GM19468 (cell line): ENCODE results near the gene TNC.

Experiments used
- ATAC-seq: cut with Tn5 transposase; IDR thresholded peaks from one replicate; pipeline ENCODE4 v1.9.1; 2021; ENCODE audit warnings: mild to moderate bottlenecking, moderate library complexity, moderate number of reproducible peaks; ENCODE audit not compliant: unreplicated experiment; ENCODE audit errors: extremely low read depth

The TNC gene

DNA sequence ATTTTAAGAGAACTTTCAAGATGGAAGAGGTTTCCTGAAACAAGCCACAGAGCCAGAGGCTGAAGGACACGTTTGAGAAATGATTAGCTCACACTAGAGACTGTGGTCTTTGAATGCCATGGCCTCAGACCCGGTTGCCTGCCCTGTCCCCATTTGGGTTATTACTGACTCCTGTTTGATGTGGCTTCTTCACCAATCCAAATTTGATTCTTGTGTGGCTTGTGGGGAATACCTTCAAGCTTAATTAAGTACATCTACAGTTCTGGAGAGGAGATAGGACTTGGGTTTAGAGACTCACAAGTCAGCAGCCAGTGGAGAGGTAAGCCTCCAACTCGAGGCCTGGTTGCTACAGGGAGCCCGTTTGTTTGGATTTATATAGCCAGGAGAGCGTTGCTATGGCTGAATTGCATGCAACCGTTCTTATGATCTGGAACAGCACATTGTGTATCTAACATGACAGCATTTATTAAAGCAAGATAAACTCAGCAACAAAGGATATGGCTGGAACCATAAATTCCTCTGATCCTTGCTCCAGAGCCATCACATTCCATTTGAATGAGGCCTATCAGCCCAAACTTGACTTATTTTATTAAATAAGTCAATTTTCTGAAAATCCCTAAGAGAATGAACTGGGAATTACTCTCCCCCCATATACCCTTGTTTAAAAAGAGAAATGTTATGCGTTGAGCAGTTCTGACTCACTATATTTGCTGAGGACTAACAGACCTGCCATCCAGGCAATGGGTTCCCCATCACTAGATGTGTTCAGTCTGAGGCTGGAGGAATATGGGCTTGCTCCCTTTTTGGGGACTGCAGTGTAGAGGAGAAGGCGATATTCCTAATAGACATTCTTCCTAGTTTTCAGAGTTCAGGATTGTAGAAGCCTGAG lies 99.2 kb downstream of the TNC start:
- no peak for ATAC-seq

- ATAC-seq, result no peak
These were observed 101.6 kb downstream of the TNC start for GRCh38 chr9:115016344-115016743.

- no peak for ATAC-seq
These were observed 102.8 kb downstream of the TNC start for GRCh38 chr9:115015018-115015635.

GRCh38 chr9:115014438-115014837 lies 103.5 kb downstream of the TNC start:
- no peak for ATAC-seq

DNA sequence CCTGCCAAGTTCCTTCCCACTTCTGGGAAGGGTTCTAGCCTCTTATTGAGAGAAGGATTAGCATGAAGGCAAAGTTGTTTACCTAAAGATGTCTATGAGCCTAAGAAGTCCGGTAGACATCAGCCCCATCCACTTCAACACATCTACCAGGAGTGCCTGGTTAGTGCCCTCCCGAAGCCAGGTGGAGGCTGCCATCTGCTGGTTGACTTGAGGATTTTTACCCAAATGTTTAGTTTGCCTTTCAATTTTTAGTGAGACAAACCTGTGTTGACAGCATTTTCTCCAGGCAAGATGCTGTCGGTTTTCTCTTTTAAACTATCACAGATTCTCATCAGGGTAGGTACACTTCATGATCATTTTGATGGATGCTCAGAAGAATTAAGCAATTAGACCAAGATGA lies 104.0 kb downstream of the TNC start:
- ATAC-seq, result no peak

DNA sequence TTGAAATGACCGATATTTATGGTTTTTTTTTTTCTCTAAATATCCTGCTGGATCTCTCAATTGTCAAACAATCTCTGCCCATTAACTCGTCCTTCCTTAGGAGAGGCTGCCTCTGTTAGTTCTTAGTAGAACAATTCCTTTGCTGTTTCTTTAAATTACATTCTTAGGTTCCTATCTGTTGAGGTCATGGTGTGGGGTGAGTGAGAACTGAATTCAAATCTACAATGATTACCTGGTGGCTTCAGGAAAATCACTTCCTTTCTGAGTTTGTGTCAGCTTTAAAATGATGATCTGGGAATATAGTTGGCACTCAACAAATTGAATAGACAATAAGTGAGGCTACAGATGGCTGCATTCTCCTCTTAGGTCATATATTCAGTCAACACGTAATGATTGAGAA lies 105.5 kb downstream of the TNC start:
- ATAC-seq, result no peak

DNA sequence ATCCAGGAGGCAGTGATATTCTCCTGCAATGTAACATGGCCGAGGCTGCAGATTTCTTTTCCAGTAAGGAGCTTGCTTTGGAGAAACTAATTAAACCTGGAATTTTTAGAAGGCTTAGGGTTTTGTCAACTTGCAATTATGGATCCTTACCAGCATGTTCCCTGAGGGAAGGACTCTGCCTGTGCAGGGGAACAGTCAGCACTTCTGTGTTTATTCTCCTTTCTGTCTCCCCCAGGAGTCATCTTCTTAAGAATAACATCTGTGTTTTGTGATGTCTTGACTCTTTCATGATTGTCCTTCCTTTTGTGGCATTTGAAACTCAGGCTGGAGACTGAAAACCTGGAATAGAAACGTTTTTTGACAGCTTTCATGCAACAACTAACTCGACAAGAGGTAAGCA lies 107.1 kb downstream of the TNC start:
- no peak for ATAC-seq

- ATAC-seq, result no peak
These were observed 109.3 kb downstream of the TNC start for GRCh38 chr9:115008536-115009270.

DNA sequence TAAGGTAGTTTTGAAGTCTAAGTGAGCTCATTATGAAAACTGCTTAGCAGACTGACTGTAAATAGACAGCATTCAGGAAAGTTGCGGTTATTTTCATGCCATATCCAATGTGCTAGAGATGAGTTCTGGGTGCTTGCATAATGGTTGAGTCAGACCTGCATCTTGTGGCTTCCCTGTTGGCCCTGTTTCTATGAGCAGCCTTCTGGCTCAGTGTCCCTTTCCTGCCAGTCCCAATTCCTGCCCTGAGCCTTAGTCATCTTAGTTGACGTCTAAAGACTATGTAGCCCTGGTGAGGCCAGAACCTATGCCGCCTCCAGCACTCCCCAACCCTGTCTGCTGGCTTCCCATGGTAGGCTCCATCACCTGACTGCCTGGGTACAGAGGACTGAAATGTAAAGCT lies 111.3 kb downstream of the TNC start:
- ATAC-seq, result no peak

GRCh38 chr9:115005322-115005721 lies 112.6 kb downstream of the TNC start:
- ATAC-seq, result no peak

DNA sequence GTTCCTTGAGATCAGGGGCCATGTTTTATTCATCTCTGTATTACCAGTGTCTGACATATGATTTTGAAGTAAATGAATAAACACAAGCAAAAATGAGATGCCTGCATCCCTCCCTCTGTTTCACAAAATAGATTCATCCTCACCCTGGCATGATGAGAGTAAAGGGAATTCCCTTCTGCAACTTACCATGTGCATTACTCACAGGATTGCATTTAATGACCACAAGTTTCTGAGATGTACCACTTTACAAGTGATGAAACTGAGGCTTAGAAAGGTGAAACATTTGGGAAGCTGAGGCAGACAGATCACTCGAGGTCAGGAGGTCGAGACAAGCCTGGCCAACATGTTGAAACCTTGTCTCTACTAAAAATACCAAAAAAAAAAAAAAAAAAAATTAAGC lies 113.4 kb downstream of the TNC start:
- ATAC-seq, result no peak

- ATAC-seq, result no peak
These were observed 115.4 kb downstream of the TNC start for GRCh38 chr9:115002371-115003120.

DNA sequence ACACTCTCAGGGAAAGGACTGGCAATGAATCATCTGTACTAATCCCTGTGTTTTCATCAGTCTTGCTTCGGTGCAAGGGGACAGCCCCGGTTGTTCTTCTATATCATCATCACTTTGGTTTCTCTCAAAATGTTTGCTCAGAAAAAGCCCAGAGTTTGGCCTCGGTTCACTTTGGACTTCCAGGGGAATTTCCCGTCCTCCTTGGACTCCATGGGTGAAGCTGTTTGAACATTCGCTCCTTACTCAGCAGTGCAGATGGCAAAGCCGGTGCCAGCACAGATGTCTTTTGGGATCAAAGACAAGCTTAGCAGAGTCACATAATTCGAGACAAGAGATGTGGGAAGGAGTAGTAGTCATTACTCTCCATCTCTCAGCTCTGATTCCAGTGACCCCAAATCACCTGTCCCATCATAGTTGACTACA lies 117.7 kb downstream of the TNC start:
- ATAC-seq, result no peak

GRCh38 chr9:114998326-114998725 lies 119.6 kb downstream of the TNC start:
- ATAC-seq, result no peak

- ATAC-seq, result no peak
These were observed 122.2 kb downstream of the TNC start for GRCh38 chr9:114995681-114996221.

- no peak for ATAC-seq
These were observed 123.2 kb downstream of the TNC start for GRCh38 chr9:114994768-114995167.

DNA sequence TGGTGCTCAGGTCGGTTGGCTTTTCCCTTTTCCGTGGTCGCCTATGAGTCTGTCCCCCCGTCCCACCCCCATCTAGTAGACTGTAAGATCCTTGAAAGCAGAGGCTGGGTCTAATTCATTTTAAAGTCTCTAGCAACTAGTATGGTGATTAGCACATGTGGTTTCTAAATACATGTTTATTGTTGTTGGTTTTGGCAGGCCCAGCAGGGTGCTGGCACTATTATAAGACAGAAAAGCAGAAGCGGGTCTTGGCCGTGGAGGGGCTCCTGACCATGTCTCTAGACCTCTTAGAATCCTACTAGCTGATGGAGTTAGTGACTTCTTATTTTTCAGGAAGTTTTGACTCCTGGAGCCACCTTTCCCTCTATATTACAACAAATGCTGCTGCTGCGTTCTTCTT lies 126.1 kb downstream of the TNC start:
- no peak for ATAC-seq

GRCh38 chr9:114990901-114991300 lies 127.1 kb downstream of the TNC start:
- ATAC-seq, result no peak

DNA sequence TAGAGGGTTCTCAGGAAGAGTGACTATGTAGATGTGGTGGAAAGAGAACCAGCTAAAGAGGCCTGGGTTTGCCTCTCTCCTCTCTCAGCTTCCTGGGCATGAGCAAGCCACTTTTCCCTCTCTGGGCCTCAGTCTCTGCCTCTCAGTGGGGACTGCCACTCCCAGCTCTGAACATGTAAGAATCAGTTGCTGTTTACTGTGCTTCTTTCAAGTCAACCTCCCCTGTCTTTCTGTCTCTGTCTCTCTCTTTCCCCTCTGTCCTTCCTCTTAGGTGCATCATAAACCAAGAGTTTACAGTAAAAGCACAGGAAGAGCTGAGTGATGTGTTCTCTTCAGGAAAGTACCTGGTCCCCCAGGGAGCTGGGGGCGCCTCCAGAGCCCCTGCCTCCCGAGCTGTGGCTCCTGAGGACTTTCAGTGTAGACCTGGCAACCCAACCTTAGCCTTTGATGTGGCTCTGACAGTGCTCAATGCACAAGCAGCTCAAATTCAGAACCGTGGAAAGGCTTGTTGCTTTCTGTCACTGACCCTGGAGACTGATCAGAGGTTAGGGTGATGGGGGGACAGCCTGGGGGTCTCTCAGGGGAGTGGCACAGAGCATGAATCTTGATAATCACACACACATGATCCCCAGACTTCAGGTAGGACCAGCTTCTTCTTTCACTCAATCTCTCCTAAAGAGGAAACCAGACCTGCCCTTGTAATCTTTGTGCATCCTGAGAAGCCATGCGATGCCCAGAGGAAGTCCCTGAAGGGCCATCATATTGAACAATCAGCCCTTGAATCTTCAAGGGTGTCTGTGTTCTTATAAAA lies 128.2 kb downstream of the TNC start:
- ATAC-seq, result no peak
